ENCODE measurements around the gene ATP6V0A1.

DNA sequence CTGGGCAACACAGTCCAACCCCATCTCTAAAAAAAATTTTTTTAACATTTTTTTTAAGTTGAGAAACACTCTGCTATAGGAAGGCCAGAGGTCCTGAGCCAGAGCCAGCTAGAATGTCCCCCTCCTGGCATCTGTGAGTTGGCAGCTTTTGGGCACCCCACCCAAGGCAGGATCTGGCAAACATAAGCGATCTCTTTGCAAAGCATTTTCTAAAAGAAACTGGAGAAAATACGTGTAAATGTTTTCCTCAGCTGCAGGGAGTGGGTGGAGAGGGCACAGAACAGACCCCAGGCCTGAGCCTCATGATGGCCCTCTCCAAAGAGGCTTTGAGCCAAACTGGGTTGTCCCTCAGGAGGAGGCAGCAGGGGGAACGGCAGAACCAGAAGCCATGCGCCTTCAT, 47.3 kb upstream of the ATP6V0A1 start:
- no peak for TF ChIP-seq POLR2A (IDR thresholded peaks at IDR 0.05)
- TF ChIP-seq CTCF (IDR thresholded peaks at IDR 0.05), result no peak
- TF ChIP-seq EP300 (IDR thresholded peaks at IDR 0.05), result no peak

Measured in suprapubic skin (tissue), 3 donors.